H9 (cell line): Measurements from ENCODE around the gene PLXNB2. TPM values are rescaled to one million over a fixed set of nuclear protein-coding genes. Genes with fewer than 3 reads are reported as not detected.

Experiments
- DNase-seq: peaks from one replicate; pipeline ENCODE4 v3.0.0-alpha.2; 2017
- H2AFZ ChIP-seq: one replicate; pipeline ENCODE4 v1.6.1; 2013; ENCODE audit warnings: mild to moderate bottlenecking, low read length, control low read depth, moderate library complexity
- H2AK5ac ChIP-seq: 2 replicates; pipeline ENCODE4 v1.6.1; 2013; ENCODE audit warnings: low read length, control low read depth, mixed read lengths; ENCODE audit not compliant: insufficient read length
- H2BK120ac ChIP-seq: one replicate; pipeline ENCODE4 v1.6.1; 2013; ENCODE audit warnings: low read depth, mild to moderate bottlenecking, low read length, control low read depth, inconsistent platforms; ENCODE audit not compliant: poor library complexity, severe bottlenecking
- H2BK12ac ChIP-seq: 2 replicates; pipeline ENCODE4 v1.6.1; 2013; ENCODE audit warnings: low read length, control low read depth, mixed read lengths, low read depth; ENCODE audit not compliant: insufficient read length
- H2BK15ac ChIP-seq: 2 replicates; pipeline ENCODE4 v1.6.1; 2013; ENCODE audit warnings: low read depth, low read length, control low read depth
- H2BK20ac ChIP-seq: one replicate; pipeline ENCODE4 v1.6.1; 2013; ENCODE audit warnings: low read depth, mild to moderate bottlenecking, low read length, control low read depth, inconsistent platforms; ENCODE audit not compliant: poor library complexity, severe bottlenecking
- H2BK5ac ChIP-seq: 2 replicates; pipeline ENCODE4 v1.6.1; 2013; ENCODE audit warnings: low read length, control low read depth, mixed read lengths; ENCODE audit not compliant: insufficient read length
- H3K14ac ChIP-seq: 2 replicates; pipeline ENCODE4 v1.6.1; 2013; ENCODE audit warnings: low read length, control low read depth; ENCODE audit not compliant: insufficient read depth
- H3K18ac ChIP-seq: 2 replicates; pipeline ENCODE4 v1.6.1; 2013; ENCODE audit warnings: low read depth, mild to moderate bottlenecking, mixed read lengths, low read length, control low read depth; ENCODE audit not compliant: insufficient read length
- H3K23ac ChIP-seq: 2 replicates; pipeline ENCODE4 v1.6.1; 2013; ENCODE audit warnings: low read length, control low read depth, mixed read lengths, low read depth; ENCODE audit not compliant: insufficient read length
- H3K23me2 ChIP-seq: 2 replicates; pipeline ENCODE4 v1.6.1; 2013; ENCODE audit warnings: low read depth, mild to moderate bottlenecking, mixed read lengths, low read length, control low read depth; ENCODE audit not compliant: insufficient read length, poor library complexity, severe bottlenecking
- H3K27ac ChIP-seq: 2 replicates; pipeline ENCODE4 v1.5.1; 2013; ENCODE audit warnings: low read length, control low read depth, mixed read lengths, low read depth; ENCODE audit not compliant: insufficient read length
- H3K27me3 ChIP-seq: 2 replicates; pipeline ENCODE4 v1.6.1; 2013; ENCODE audit warnings: low read length, control low read depth, inconsistent platforms; ENCODE audit not compliant: insufficient read depth
- H3K4ac ChIP-seq: 2 replicates; pipeline ENCODE4 v1.6.1; 2013; ENCODE audit warnings: low read depth, mild to moderate bottlenecking, control low read depth, inconsistent platforms, low read length, moderate library complexity
- H3K4me1 ChIP-seq: 2 replicates; pipeline ENCODE4 v1.6.1; 2013; ENCODE audit warnings: low read length, control low read depth, inconsistent platforms; ENCODE audit not compliant: insufficient read depth
- H3K4me2 ChIP-seq: 2 replicates; pipeline ENCODE4 v1.6.1; 2013; ENCODE audit warnings: low read length, control low read depth, mixed read lengths; ENCODE audit not compliant: insufficient read length, insufficient read depth
- H3K56ac ChIP-seq: 2 replicates; pipeline ENCODE4 v1.6.1; 2013; ENCODE audit warnings: low read depth, mild to moderate bottlenecking, mixed read lengths, low read length, control low read depth; ENCODE audit not compliant: insufficient read length
- H3K79me1 ChIP-seq: 2 replicates; pipeline ENCODE4 v1.6.1; 2013; ENCODE audit warnings: low read depth, mild to moderate bottlenecking, moderate library complexity, low read length, control low read depth, inconsistent platforms; ENCODE audit not compliant: insufficient read depth, poor library complexity, severe bottlenecking
- H3K79me2 ChIP-seq: 2 replicates; pipeline ENCODE4 v1.6.1; 2013; ENCODE audit warnings: low read length, control low read depth, inconsistent platforms; ENCODE audit not compliant: insufficient read depth
- H3K9ac ChIP-seq: 2 replicates; pipeline ENCODE4 v1.6.1; 2013; ENCODE audit warnings: low read length, control low read depth, mixed read lengths; ENCODE audit not compliant: insufficient read length; ENCODE audit errors: extremely low read depth
- H3K9me3 ChIP-seq: one replicate; pipeline ENCODE4 v1.6.1; 2013; ENCODE audit warnings: low read depth, low read length, inconsistent platforms; ENCODE audit not compliant: control insufficient read depth
- H3T11ph ChIP-seq: one replicate; pipeline ENCODE4 v1.6.1; 2013; ENCODE audit warnings: mild to moderate bottlenecking, low read length, control low read depth, inconsistent platforms
- H4K20me1 ChIP-seq: one replicate; pipeline ENCODE4 v1.6.1; 2013; ENCODE audit not compliant: control insufficient read depth, insufficient read length, insufficient read depth
- H4K5ac ChIP-seq: 2 replicates; pipeline ENCODE4 v1.6.1; 2013; ENCODE audit warnings: low read depth, mild to moderate bottlenecking, mixed read lengths, low read length, control low read depth; ENCODE audit not compliant: insufficient read length
- H4K8ac ChIP-seq: replicated peaks from 2 replicates; pipeline ENCODE4 v1.6.1; 2013; ENCODE audit warnings: low read length, control low read depth, mixed read lengths, low read depth; ENCODE audit not compliant: insufficient read length
- H4K91ac ChIP-seq: 2 replicates; pipeline ENCODE4 v1.6.1; 2013; ENCODE audit warnings: low read depth, mild to moderate bottlenecking, moderate library complexity, mixed read lengths, low read length, control low read depth; ENCODE audit not compliant: insufficient read length
- H3K27ac Mint-ChIP-seq, 3 experiments: 2 replicates in 2 of 3; 3 replicates in 1 of 3; pipeline ENCODE4 v1.8.0; 2020 to 2021; ENCODE audit warnings: mixed read lengths in 3 of 3, mild to moderate bottlenecking in 1 of 3, moderate library complexity in 1 of 3
- H3K27me3 Mint-ChIP-seq: 2 replicates; pipeline ENCODE4 v1.8.0; 2021; ENCODE audit warnings: low read depth, mild to moderate bottlenecking, moderate library complexity, mixed read lengths
- H3K36me3 Mint-ChIP-seq, 3 experiments: 2 replicates in 2 of 3; 3 replicates in 1 of 3; pipeline ENCODE4 v1.8.0; 2020 to 2021; ENCODE audit warnings: low read depth in 3 of 3, mixed read lengths in 3 of 3; ENCODE audit not compliant: insufficient read depth in 1 of 3
- H3K4me1 Mint-ChIP-seq, 2 experiments: 2 replicates each; pipeline ENCODE4 v1.8.0; 2020; ENCODE audit warnings: mixed read lengths in 2 of 2
- H3K4me3 Mint-ChIP-seq, 2 experiments: 2 replicates in 1 of 2; 3 replicates in 1 of 2; pipeline ENCODE4 v1.8.0; 2020 to 2021; ENCODE audit warnings: mild to moderate bottlenecking in 2 of 2, mixed read lengths in 2 of 2, moderate library complexity in 1 of 2
- H3K9me3 Mint-ChIP-seq, 2 experiments: 2 replicates in 1 of 2; 3 replicates in 1 of 2; pipeline ENCODE4 v1.8.0; 2020; ENCODE audit warnings: mild to moderate bottlenecking in 2 of 2, mixed read lengths in 2 of 2, moderate library complexity in 1 of 2
- WGBS: extraction: QIAGEN DNeasy Blood & Tissue Kit; methylation state at CpG from one replicate; pipeline ENCODE4 v1.1.7; 2013; ENCODE audit warnings: missing lambda C conversion rate, low lambda C conversion rate, mixed read lengths; ENCODE audit not compliant: insufficient read length; ENCODE audit errors: extremely low coverage; 5-methylcytosine and 5-hydroxymethylcytosine counted together
- total RNA-seq: library from RNA; stranded (reverse); gene quantifications from 2 replicates; pipeline ENCODE4 v1.2.1, GENCODE V29; 2021
- TF ChIP-seq, protein P1 (sequence below): fragments of 200-600 bp; sonication (generic); conservative IDR thresholded peaks from 3 replicates; pipeline ENCODE4 v1.8.0; 2021; ENCODE audit warnings: antibody characterized with exemption, mild to moderate bottlenecking

Gene PLXNB2
- total RNA-seq, 1 experiment from 2014 or later, result 87.6 TPM

GRCh38 chr22:50285568-50286229 lies 21.7 kb downstream of the PLXNB2 start:
- no peak overlapping the region for H3K4ac ChIP-seq
- H3K56ac ChIP-seq, result no peak overlapping the region
- WGBS, result no CpG with 5 or more reads among the region's 34 CpGs
- no peak overlapping the region for H2AK5ac ChIP-seq
- H3K79me1 ChIP-seq, result no peaks in the 10 kb centered on the region
- no peak overlapping the region for H2BK120ac ChIP-seq
- no peak overlapping the region for H3T11ph ChIP-seq
- H3K9me3 Mint-ChIP-seq, result no peaks in the 10 kb centered on the region; a peak in 1 of 5 replicates
- no peak overlapping the region for H3K4me2 ChIP-seq
- no peaks in the 10 kb centered on the region for H3K4me1 Mint-ChIP-seq
- peaks cover 14 to 44% (median 40%) of the 10 kb centered on the region in 3 experiments for H3K36me3 Mint-ChIP-seq
- no peak overlapping the region for H3K18ac ChIP-seq
- H3K9me3 ChIP-seq, result no peaks in the 10 kb centered on the region
- H2BK15ac ChIP-seq, result no peak overlapping the region
- no peak overlapping the region for H4K5ac ChIP-seq
- no peak overlapping the region for H3K23ac ChIP-seq
- H2AFZ ChIP-seq, result no peak overlapping the region
- TF ChIP-seq, protein P1, sequence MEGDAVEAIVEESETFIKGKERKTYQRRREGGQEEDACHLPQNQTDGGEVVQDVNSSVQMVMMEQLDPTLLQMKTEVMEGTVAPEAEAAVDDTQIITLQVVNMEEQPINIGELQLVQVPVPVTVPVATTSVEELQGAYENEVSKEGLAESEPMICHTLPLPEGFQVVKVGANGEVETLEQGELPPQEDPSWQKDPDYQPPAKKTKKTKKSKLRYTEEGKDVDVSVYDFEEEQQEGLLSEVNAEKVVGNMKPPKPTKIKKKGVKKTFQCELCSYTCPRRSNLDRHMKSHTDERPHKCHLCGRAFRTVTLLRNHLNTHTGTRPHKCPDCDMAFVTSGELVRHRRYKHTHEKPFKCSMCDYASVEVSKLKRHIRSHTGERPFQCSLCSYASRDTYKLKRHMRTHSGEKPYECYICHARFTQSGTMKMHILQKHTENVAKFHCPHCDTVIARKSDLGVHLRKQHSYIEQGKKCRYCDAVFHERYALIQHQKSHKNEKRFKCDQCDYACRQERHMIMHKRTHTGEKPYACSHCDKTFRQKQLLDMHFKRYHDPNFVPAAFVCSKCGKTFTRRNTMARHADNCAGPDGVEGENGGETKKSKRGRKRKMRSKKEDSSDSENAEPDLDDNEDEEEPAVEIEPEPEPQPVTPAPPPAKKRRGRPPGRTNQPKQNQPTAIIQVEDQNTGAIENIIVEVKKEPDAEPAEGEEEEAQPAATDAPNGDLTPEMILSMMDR, result no peak
- H3K27ac ChIP-seq, result no peak overlapping the region
- no peaks in the 10 kb centered on the region for H3K4me1 ChIP-seq
- no peak overlapping the region for H2BK5ac ChIP-seq
- H3K27me3 ChIP-seq, result no peaks in the 10 kb centered on the region
- H3K4me3 Mint-ChIP-seq, result no peak overlapping the region; a peak in 1 of 5 replicates
- peaks cover 3% of the 10 kb centered on the region for H3K23me2 ChIP-seq
- H2BK20ac ChIP-seq, result no peak overlapping the region
- H4K20me1 ChIP-seq, result no peaks in the 10 kb centered on the region
- no peak overlapping the region for H2BK12ac ChIP-seq
- H4K8ac ChIP-seq, result no peak overlapping the region
- no peak overlapping the region for H4K91ac ChIP-seq
- H3K9ac ChIP-seq, result no peak overlapping the region
- H3K27me3 Mint-ChIP-seq, result no peaks in the 10 kb centered on the region
- H3K14ac ChIP-seq, result no peak overlapping the region
- H3K27ac Mint-ChIP-seq, result no peak overlapping the region
- no peak for DNase-seq
- no peaks in the 10 kb centered on the region for H3K79me2 ChIP-seq
